ENCODE data around the gene ARAP2. TPM values are rescaled to one million over a fixed set of nuclear protein-coding genes. Genes with fewer than 3 reads are reported as not detected.

Gene ARAP2
- total RNA-seq, 1 experiment from 2014 or later, result 12.5 TPM

GRCh38 chr4:36168127-36168878, 76.0 kb downstream of the ARAP2 start:
- H3K9me3 ChIP-seq (ENCODE audit: low read length), result no peaks in the 10 kb centered on the region
- ChIA-PET POLR2A (ENCODE audit: unreplicated experiment) (no interaction called here), CTCF (no interaction called here)
- ATAC-seq, result peak; percentile 57
- H2AFZ ChIP-seq (ENCODE audit: low read length), result no peak overlapping the region
- no peak overlapping the region for H3K9ac ChIP-seq (ENCODE audit: low read length)
- no peaks in the 10 kb centered on the region for H3K79me2 ChIP-seq (ENCODE audit: low read length)
- H3K9me2 ChIP-seq (replicated peaks; ENCODE audit: low read length), result no peaks in the 10 kb centered on the region
- H3K4me2 ChIP-seq (ENCODE audit: low read length), result no peak overlapping the region
- TF ChIP-seq EZH2 (IDR thresholded peaks at IDR 0.05; ENCODE audit: low read length, unreplicated experiment) (no peak), EZH2phosphoT487 (IDR thresholded peaks at IDR 0.05; ENCODE audit: borderline replicate concordance, low read length) (no peak)
- TF ChIP-seq, protein P1, sequence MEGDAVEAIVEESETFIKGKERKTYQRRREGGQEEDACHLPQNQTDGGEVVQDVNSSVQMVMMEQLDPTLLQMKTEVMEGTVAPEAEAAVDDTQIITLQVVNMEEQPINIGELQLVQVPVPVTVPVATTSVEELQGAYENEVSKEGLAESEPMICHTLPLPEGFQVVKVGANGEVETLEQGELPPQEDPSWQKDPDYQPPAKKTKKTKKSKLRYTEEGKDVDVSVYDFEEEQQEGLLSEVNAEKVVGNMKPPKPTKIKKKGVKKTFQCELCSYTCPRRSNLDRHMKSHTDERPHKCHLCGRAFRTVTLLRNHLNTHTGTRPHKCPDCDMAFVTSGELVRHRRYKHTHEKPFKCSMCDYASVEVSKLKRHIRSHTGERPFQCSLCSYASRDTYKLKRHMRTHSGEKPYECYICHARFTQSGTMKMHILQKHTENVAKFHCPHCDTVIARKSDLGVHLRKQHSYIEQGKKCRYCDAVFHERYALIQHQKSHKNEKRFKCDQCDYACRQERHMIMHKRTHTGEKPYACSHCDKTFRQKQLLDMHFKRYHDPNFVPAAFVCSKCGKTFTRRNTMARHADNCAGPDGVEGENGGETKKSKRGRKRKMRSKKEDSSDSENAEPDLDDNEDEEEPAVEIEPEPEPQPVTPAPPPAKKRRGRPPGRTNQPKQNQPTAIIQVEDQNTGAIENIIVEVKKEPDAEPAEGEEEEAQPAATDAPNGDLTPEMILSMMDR (conservative IDR thresholded peaks at IDR 0.05; ENCODE audit: low read depth, low read length), result no peak
- peaks cover 4% of the 10 kb centered on the region for H3K4me1 ChIP-seq (ENCODE audit: insufficient read depth, low read length)
- H3K27me3 ChIP-seq (ENCODE audit: low read length), result no peaks in the 10 kb centered on the region
- 0 out of 2 replicates have a peak overlapping the region, but pooled peaks have one; percentile 16 for H3K27ac ChIP-seq (ENCODE audit: low read length)
- peak; percentile 35 for DNase-seq
- H3K4me3 ChIP-seq (ENCODE audit: low read length), result no peak overlapping the region
- H3F3A ChIP-seq (ENCODE audit: low read length, unreplicated experiment), result no peaks in the 10 kb centered on the region
- no TSS peak for BruUV-seq (replicated peaks)
- intact Hi-C loops (cut with micrococcal nuclease), result no loop called here
- H3K36me3 ChIP-seq (ENCODE audit: low read depth, low read length), result no peaks in the 10 kb centered on the region
- no peaks in the 10 kb centered on the region for H4K20me1 ChIP-seq (ENCODE audit: low read length)

GRCh38 chr4:36165631-36166005, 78.7 kb downstream of the ARAP2 start:
- Histone ChIP-seq H3K27ac (ENCODE audit: low read length) (no peak overlapping the region), H2AFZ (ENCODE audit: low read length) (no peak overlapping the region), H3K9me3 (ENCODE audit: low read length) (no peaks in the 10 kb centered on the region), H3K36me3 (ENCODE audit: low read depth, low read length) (no peaks in the 10 kb centered on the region), H3K9ac (ENCODE audit: low read length) (no peak overlapping the region), H3K4me3 (ENCODE audit: low read length) (no peak overlapping the region), H3K27me3 (ENCODE audit: low read length) (no peaks in the 10 kb centered on the region), H3K4me2 (ENCODE audit: low read length) (no peak overlapping the region), H3K79me2 (ENCODE audit: low read length) (no peaks in the 10 kb centered on the region), H3K9me2 (replicated peaks; ENCODE audit: low read length) (no peaks in the 10 kb centered on the region), H3K4me1 (ENCODE audit: insufficient read depth, low read length) (peaks cover 4% of the 10 kb centered on the region), H4K20me1 (ENCODE audit: low read length) (no peaks in the 10 kb centered on the region), H3F3A (ENCODE audit: low read length, unreplicated experiment) (no peaks in the 10 kb centered on the region)
- no peak for DNase-seq
- BruUV-seq (replicated peaks), result no TSS peak
- ChIA-PET POLR2A (ENCODE audit: unreplicated experiment) (no interaction called here), CTCF (no interaction called here)
- TF ChIP-seq EZH2phosphoT487 (IDR thresholded peaks at IDR 0.05; ENCODE audit: borderline replicate concordance, low read length) (no peak), EZH2 (IDR thresholded peaks at IDR 0.05; ENCODE audit: low read length, unreplicated experiment) (no peak)
- TF ChIP-seq, protein P1 (conservative IDR thresholded peaks at IDR 0.05; ENCODE audit: low read depth, low read length), result no peak
- intact Hi-C loops (cut with micrococcal nuclease), result no loop called here
- no peak for ATAC-seq

GRCh38 chr4:36164900-36165630, 79.2 kb downstream of the ARAP2 start:
- H4K20me1 ChIP-seq (ENCODE audit: low read length), result no peaks in the 10 kb centered on the region
- TF ChIP-seq EZH2phosphoT487 (IDR thresholded peaks at IDR 0.05; ENCODE audit: borderline replicate concordance, low read length) (no peak), EZH2 (IDR thresholded peaks at IDR 0.05; ENCODE audit: low read length, unreplicated experiment) (no peak)
- TF ChIP-seq, protein P1 (conservative IDR thresholded peaks at IDR 0.05; ENCODE audit: low read depth, low read length), result no peak
- intact Hi-C loops (cut with micrococcal nuclease), result no loop called here
- H3F3A ChIP-seq (ENCODE audit: low read length, unreplicated experiment), result no peaks in the 10 kb centered on the region
- H3K27ac ChIP-seq (ENCODE audit: low read length), result no peak overlapping the region
- ChIA-PET CTCF (no interaction called here), POLR2A (ENCODE audit: unreplicated experiment) (no interaction called here)
- no peaks in the 10 kb centered on the region for H3K9me3 ChIP-seq (ENCODE audit: low read length)
- H3K9ac ChIP-seq (ENCODE audit: low read length), result no peak overlapping the region
- ATAC-seq (no peak), DNase-seq (no peak)
- H3K36me3 ChIP-seq (ENCODE audit: low read depth, low read length), result no peaks in the 10 kb centered on the region
- no peak overlapping the region for H2AFZ ChIP-seq (ENCODE audit: low read length)
- no TSS peak for BruUV-seq (replicated peaks)
- no peak overlapping the region for H3K4me2 ChIP-seq (ENCODE audit: low read length)
- no peaks in the 10 kb centered on the region for H3K79me2 ChIP-seq (ENCODE audit: low read length)
- no peak overlapping the region for H3K4me3 ChIP-seq (ENCODE audit: low read length)
- H3K9me2 ChIP-seq (replicated peaks; ENCODE audit: low read length), result no peaks in the 10 kb centered on the region
- peaks cover 4% of the 10 kb centered on the region for H3K4me1 ChIP-seq (ENCODE audit: insufficient read depth, low read length)
- no peaks in the 10 kb centered on the region for H3K27me3 ChIP-seq (ENCODE audit: low read length)

All from PC-3 (cell line).